ENCODE results near the gene B3GNT4.
A peak's percentile ranks its signal among the peaks of the same experiment; 100 is the strongest.
"Not testable (repeated sequence)": the region's sequence is repeated elsewhere in the genome, so short reads cannot be mapped to it uniquely, and the experiment has no call there.

The B3GNT4 gene

GRCh38 chr12:122174155-122174845 lies 29.2 kb upstream of the B3GNT4 start, which contains the start of gene IL31:
Gene IL31, minus strand, starts transcription at chr12:122174221. Its CDS starts 49 bp downstream, at chr12:122174172.
- no peak for TF ChIP-seq CTCF (IDR thresholded peaks at IDR 0.05; ENCODE audit: low read length, missing control alignments)
- no peak for DNase-seq (ENCODE audit: low read depth)
- no peak within 1 kb of the TSS for H3K4me3 ChIP-seq (replicated peaks; ENCODE audit: low read depth, low read length)

- H3K4me3 ChIP-seq (replicated peaks; ENCODE audit: low read depth, low read length); DNase-seq (ENCODE audit: low read depth): not testable (repeated sequence)
Observed at GRCh38 chr12:122176473-122176872, 27.0 kb upstream of the B3GNT4 start.

- peak within 1 kb of the TSS; percentile 47 for H3K4me3 ChIP-seq (replicated peaks; ENCODE audit: low read depth, low read length)
- peak; percentile 29 for DNase-seq (ENCODE audit: low read depth)
- TF ChIP-seq CTCF (IDR thresholded peaks at IDR 0.05; ENCODE audit: low read length, missing control alignments): no peak
Observed at GRCh38 chr12:122182887-122183587, 20.5 kb upstream of the B3GNT4 start, which contains the start of gene LRRC43. Gene LRRC43, plus strand, starts transcription at chr12:122183123. Its CDS starts 22 bp downstream, at chr12:122183145.

GRCh38 chr12:122183588-122183940 lies 19.9 kb upstream of the B3GNT4 start:
- peak overlapping the region; percentile 47 for H3K4me3 ChIP-seq (replicated peaks; ENCODE audit: low read depth, low read length)
- no peak for DNase-seq (ENCODE audit: low read depth)
- no peak for TF ChIP-seq CTCF (IDR thresholded peaks at IDR 0.05; ENCODE audit: low read length, missing control alignments)

DNA sequence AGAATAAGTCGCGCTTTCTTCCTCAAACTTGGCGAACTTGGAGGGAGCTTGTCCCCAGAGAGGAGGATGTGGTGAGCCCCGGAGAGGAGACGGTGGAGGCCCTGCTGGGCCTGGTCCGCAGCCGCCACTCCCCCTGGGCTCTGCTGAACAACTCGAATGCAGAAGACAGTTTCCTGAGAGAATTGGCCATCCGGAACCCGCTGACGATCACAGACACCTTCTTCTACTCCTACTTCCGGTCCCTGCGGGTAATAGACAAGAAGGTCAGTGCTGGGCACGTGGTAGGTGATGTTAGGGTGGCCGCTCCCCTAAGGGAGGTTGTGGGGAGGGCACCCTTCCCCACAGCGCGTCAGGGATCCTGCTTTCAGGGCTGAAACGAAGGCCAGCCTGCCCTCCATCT lies 19.0 kb upstream of the B3GNT4 start:
- TF ChIP-seq CTCF (IDR thresholded peaks at IDR 0.05; ENCODE audit: low read length, missing control alignments): no peak
- no peak overlapping the region for H3K4me3 ChIP-seq (replicated peaks; ENCODE audit: low read depth, low read length)
- no peak for DNase-seq (ENCODE audit: low read depth)

- no peak for TF ChIP-seq CTCF (IDR thresholded peaks at IDR 0.05; ENCODE audit: low read length, missing control alignments)
- no peak for DNase-seq (ENCODE audit: low read depth)
- no peak overlapping the region for H3K4me3 ChIP-seq (replicated peaks; ENCODE audit: low read depth, low read length)
Observed at GRCh38 chr12:122185079-122185478, 18.4 kb upstream of the B3GNT4 start.

DNA sequence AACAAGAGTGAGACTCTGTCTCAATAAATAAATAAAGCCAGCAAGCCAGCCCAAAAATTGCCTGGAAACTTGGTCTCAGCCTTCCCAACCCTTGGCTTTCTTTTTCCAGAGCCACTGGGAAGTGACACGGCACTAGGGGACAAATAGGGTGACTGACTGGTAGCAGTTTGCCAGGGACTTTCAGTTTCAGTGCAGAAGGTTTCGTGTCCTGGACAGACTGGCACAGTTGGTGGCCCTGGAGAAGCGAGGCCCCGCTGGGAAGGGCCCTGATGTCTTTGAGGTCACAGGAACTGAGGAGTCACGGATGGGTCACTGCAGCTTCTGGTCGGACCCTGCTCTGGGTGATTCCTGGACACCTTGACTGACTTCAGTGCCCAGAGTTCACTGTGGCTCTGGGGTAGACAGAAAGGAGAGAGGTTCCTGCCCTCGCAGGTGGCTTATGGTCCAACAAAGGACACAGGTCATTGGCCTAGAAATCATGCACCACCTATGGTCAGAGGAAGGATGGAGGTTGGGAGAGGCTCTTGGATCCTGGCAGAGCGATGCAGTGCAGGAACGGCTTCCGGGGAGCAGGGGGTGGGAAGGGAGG lies 17.9 kb upstream of the B3GNT4 start:
- DNase-seq (ENCODE audit: low read depth): no peak
- no peak overlapping the region for H3K4me3 ChIP-seq (replicated peaks; ENCODE audit: low read depth, low read length)
- no peak for TF ChIP-seq CTCF (IDR thresholded peaks at IDR 0.05; ENCODE audit: low read length, missing control alignments)

Data from fibroblast of pulmonary artery (primary cell).